Sciatic nerve (tissue), 2 donors: Measurements from ENCODE around the gene AMBP. TPM values are rescaled to one million over a fixed set of nuclear protein-coding genes. Genes with fewer than 3 reads are reported as not detected.

Experiments used
- ATAC-seq: fragments of 200-7000 bp; cut with Tn5 transposase; one replicate; pipeline ENCODE4 v1.9.1; 2020; ENCODE audit warnings: mild to moderate bottlenecking, moderate library complexity
- DNase-seq: peaks from one replicate; pipeline ENCODE4 v3.0.0-alpha.2; 2020; ENCODE audit warnings: low spot score
- intact Hi-C: fragments of 100-400 bp; cut with DNase I; formaldehyde crosslinking; loops from one replicate; pipeline ENCODE4 v1.14.2; 2022
- total RNA-seq: library from RNA; stranded (reverse); fragmentation: NEBNext Ultra II Directional; extraction: Animal tissue kit (Norgen Biotek cat#: 25700); gene quantifications from one replicate; pipeline ENCODE4 v1.2.1, GENCODE V29; 2021
- donor health status: DM: no; HTN: no; CAD: no.
- donor health status: DM: no; HTN: no; CAD: no.

Gene AMBP
- total RNA-seq, 1 donor from 2014 or later = not detected

GRCh38 chr9:114027159-114027862 lies 50.8 kb downstream of the AMBP start:
- ATAC-seq = no peak
- no peak for DNase-seq
- intact Hi-C loops = no loop called here

GRCh38 chr9:114026335-114026734 lies 51.8 kb downstream of the AMBP start:
- ATAC-seq (no peak), DNase-seq (no peak)
- intact Hi-C loops = no loop called here

- ATAC-seq (no peak), DNase-seq (no peak)
- intact Hi-C loops = no loop called here
Measured at GRCh38 chr9:114025760-114026159, 52.3 kb downstream of the AMBP start.

GRCh38 chr9:114025196-114025753 lies 52.8 kb downstream of the AMBP start:
- DNase-seq (no peak), ATAC-seq (no peak)
- intact Hi-C loops = no loop called here

- intact Hi-C loops = no loop called here
- DNase-seq (no peak), ATAC-seq (no peak)
Measured at GRCh38 chr9:114023961-114024360, 54.1 kb downstream of the AMBP start.

- intact Hi-C loops = no loop called here
- no peak for ATAC-seq
- no peak for DNase-seq
Measured at GRCh38 chr9:114021578-114021977, 56.5 kb downstream of the AMBP start.

GRCh38 chr9:114017741-114018715 lies 60.1 kb downstream of the AMBP start:
- no peak for DNase-seq
- no peak for ATAC-seq
- intact Hi-C loops = no loop called here

GRCh38 chr9:114016629-114017423 lies 61.3 kb downstream of the AMBP start:
- DNase-seq (peak; percentile 50), ATAC-seq (no peak)
- intact Hi-C loops = no loop called here

GRCh38 chr9:114016101-114016500 lies 62.0 kb downstream of the AMBP start:
- ATAC-seq = no peak
- intact Hi-C loops = no loop called here
- no peak for DNase-seq

- DNase-seq = no peak
- intact Hi-C loops = no loop called here
- no peak for ATAC-seq
Measured at GRCh38 chr9:114015607-114016006, 62.5 kb downstream of the AMBP start.

- DNase-seq (no peak), ATAC-seq (no peak)
- intact Hi-C loops = no loop called here
Measured at GRCh38 chr9:114014044-114014443, 64.1 kb downstream of the AMBP start.

GRCh38 chr9:114012126-114012525 lies 66.0 kb downstream of the AMBP start:
- ATAC-seq (no peak), DNase-seq (no peak)
- intact Hi-C loops = no loop called here

- ATAC-seq (no peak), DNase-seq (peak; percentile 7)
- intact Hi-C loops = no loop called here
Measured at GRCh38 chr9:114011313-114011712, 66.8 kb downstream of the AMBP start.

Other genes starting within 250 kb of the AMBP start
- 15.5 TPM for gene ZNF618, start 202.0 kb downstream of the AMBP start, total RNA-seq
- 0.22 TPM for gene KIF12, start 21.0 kb upstream of the AMBP start, total RNA-seq
- gene COL27A1, start 77.2 kb upstream of the AMBP start, total RNA-seq = 42.4 TPM
- 0.76 TPM for gene ORM1, start 244.8 kb upstream of the AMBP start, total RNA-seq